Measurements from ENCODE around the gene LAMB1.
"Not testable (repeated sequence)": the region's sequence is repeated elsewhere in the genome, so short reads cannot be mapped to it uniquely, and the experiment has no call there.

The LAMB1 gene

DNA sequence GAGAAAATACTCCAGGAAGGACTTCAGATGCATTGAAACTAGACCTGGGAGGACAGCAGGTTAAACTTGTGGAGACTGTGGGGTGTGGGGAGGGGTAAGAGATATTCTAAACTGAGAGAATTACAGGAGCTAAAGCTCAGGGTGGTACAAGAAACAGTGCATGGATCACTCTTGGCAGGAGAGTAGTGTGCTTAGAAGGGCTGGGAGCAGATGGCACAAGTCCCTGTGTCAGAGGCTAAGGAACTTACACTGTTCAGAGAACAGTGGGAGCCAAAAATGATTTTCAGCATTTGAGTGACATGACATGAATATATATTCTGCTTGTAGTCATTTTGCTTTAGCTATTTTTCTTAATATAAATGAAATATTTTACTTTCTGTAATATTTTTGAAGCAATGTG is 36.0 kb upstream of the LAMB1 start:
- DNase-seq (ENCODE audit: low read depth, low spot score) = no peak
- Histone ChIP-seq H3K27ac (no peak overlapping the region), H3K4me3 (no peak overlapping the region), H3K36me3 (ENCODE audit: insufficient read depth, low read length) (no peaks in the 10 kb centered on the region), H3K9me3 (ENCODE audit: low read depth, low read length) (no peaks in the 10 kb centered on the region), H3K9ac (ENCODE audit: insufficient read length) (no peak overlapping the region)
- TF ChIP-seq EZH2 (IDR thresholded peaks at IDR 0.05) = no peak
- no peak for TF ChIP-seq POLR2AphosphoS5 (IDR thresholded peaks at IDR 0.05; ENCODE audit: borderline replicate concordance, low read depth, low read length)
- no peak for TF ChIP-seq FOXP2 (optimal IDR thresholded peaks at IDR 0.05; ENCODE audit: control extremely low read depth, extremely low read length, insufficient read depth)

- Histone ChIP-seq H3K27ac (no peak overlapping the region), H3K9me3 (ENCODE audit: low read depth, low read length) (no peaks in the 10 kb centered on the region), H3K36me3 (ENCODE audit: insufficient read depth, low read length) (no peaks in the 10 kb centered on the region), H3K4me3 (no peak overlapping the region), H3K9ac (ENCODE audit: insufficient read length) (no peak overlapping the region)
- no peak for TF ChIP-seq FOXP2 (optimal IDR thresholded peaks at IDR 0.05; ENCODE audit: control extremely low read depth, extremely low read length, insufficient read depth)
- no peak for TF ChIP-seq POLR2AphosphoS5 (IDR thresholded peaks at IDR 0.05; ENCODE audit: borderline replicate concordance, low read depth, low read length)
- no peak for TF ChIP-seq EZH2 (IDR thresholded peaks at IDR 0.05)
- no peak for DNase-seq (ENCODE audit: low read depth, low spot score)
Measured at GRCh38 chr7:108037741-108038140, 34.8 kb upstream of the LAMB1 start.

DNA sequence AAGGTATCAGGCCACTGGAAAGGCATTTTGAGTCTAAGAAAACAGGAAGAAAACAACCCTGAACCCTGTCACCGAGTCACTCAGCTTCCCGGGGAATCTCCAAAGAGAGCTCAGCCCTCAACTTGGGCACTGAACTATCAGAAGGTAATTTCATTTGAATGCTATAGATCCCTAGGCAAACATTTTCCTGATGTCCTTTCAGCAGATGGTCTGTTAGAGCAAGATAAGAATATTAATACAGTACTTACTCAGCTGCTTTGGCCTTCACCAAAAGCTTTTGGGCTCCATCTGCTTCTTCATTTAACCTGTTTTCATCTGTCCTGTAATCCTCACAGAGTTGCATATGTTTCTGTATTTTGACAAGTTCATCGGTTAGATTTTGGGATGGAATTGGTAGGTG is 34.2 kb upstream of the LAMB1 start:
- H3K9me3 ChIP-seq (ENCODE audit: low read depth, low read length) = no peaks in the 10 kb centered on the region
- no peak overlapping the region for H3K27ac ChIP-seq
- no peak overlapping the region for H3K4me3 ChIP-seq
- H3K9ac ChIP-seq (ENCODE audit: insufficient read length) = no peak overlapping the region
- no peak for DNase-seq (ENCODE audit: low read depth, low spot score)
- TF ChIP-seq EZH2 (IDR thresholded peaks at IDR 0.05) (no peak), FOXP2 (optimal IDR thresholded peaks at IDR 0.05; ENCODE audit: control extremely low read depth, extremely low read length, insufficient read depth) (no peak), POLR2AphosphoS5 (IDR thresholded peaks at IDR 0.05; ENCODE audit: borderline replicate concordance, low read depth, low read length) (no peak)
- no peaks in the 10 kb centered on the region for H3K36me3 ChIP-seq (ENCODE audit: insufficient read depth, low read length)

DNA sequence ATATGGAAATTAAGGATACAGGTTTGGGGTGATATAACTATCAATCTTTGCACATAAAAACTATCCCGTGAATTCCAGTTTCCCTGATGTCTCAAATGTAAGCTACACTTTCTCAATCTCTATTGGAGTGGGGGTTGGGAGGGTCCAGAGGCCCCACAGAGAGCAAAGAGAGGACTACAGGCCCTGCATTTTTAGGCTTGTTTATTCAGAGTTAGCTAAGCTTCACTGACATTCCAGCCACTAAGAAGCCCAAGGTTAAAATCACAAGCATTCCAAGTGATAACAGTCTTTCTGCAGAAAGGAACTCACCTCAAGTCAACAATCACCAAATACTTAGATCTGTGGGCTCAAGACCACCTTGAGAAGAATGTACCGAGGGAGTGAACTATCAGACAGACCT is 31.6 kb upstream of the LAMB1 start:
- no peak overlapping the region for H3K4me3 ChIP-seq
- TF ChIP-seq EZH2 (IDR thresholded peaks at IDR 0.05) = no peak
- H3K9me3 ChIP-seq (ENCODE audit: low read depth, low read length) = no peaks in the 10 kb centered on the region
- H3K36me3 ChIP-seq (ENCODE audit: insufficient read depth, low read length) = no peaks in the 10 kb centered on the region
- H3K27ac ChIP-seq = no peak overlapping the region
- no peak for DNase-seq (ENCODE audit: low read depth, low spot score)
- H3K9ac ChIP-seq (ENCODE audit: insufficient read length) = no peak overlapping the region

- no peak for DNase-seq (ENCODE audit: low read depth, low spot score)
- TF ChIP-seq EZH2 (IDR thresholded peaks at IDR 0.05) (no peak), FOXP2 (optimal IDR thresholded peaks at IDR 0.05; ENCODE audit: control extremely low read depth, extremely low read length, insufficient read depth) (no peak), POLR2AphosphoS5 (IDR thresholded peaks at IDR 0.05; ENCODE audit: borderline replicate concordance, low read depth, low read length) (no peak)
- Histone ChIP-seq H3K9ac (ENCODE audit: insufficient read length) (no peak overlapping the region), H3K36me3 (ENCODE audit: insufficient read depth, low read length) (no peaks in the 10 kb centered on the region), H3K9me3 (ENCODE audit: low read depth, low read length) (no peaks in the 10 kb centered on the region), H3K27ac (no peak overlapping the region), H3K4me3 (no peak overlapping the region)
Measured at GRCh38 chr7:108033776-108034497, 31.0 kb upstream of the LAMB1 start.

GRCh38 chr7:108033309-108033708 is 30.3 kb upstream of the LAMB1 start:
- H3K27ac ChIP-seq; H3K9me3 ChIP-seq (ENCODE audit: low read depth, low read length); DNase-seq (ENCODE audit: low read depth, low spot score); H3K4me3 ChIP-seq; H3K9ac ChIP-seq (ENCODE audit: insufficient read length); H3K36me3 ChIP-seq (ENCODE audit: insufficient read depth, low read length): not testable (repeated sequence)

- TF ChIP-seq FOXP2 (optimal IDR thresholded peaks at IDR 0.05; ENCODE audit: control extremely low read depth, extremely low read length, insufficient read depth) (no peak), POLR2AphosphoS5 (IDR thresholded peaks at IDR 0.05; ENCODE audit: borderline replicate concordance, low read depth, low read length) (no peak), EZH2 (IDR thresholded peaks at IDR 0.05) (no peak)
- no peak overlapping the region for H3K4me3 ChIP-seq
- no peak overlapping the region for H3K9ac ChIP-seq (ENCODE audit: insufficient read length)
- H3K36me3 ChIP-seq (ENCODE audit: insufficient read depth, low read length) = no peaks in the 10 kb centered on the region
- no peak for DNase-seq (ENCODE audit: low read depth, low spot score)
- no peak overlapping the region for H3K27ac ChIP-seq
- no peaks in the 10 kb centered on the region for H3K9me3 ChIP-seq (ENCODE audit: low read depth, low read length)
Measured at GRCh38 chr7:108030516-108030915, 27.6 kb upstream of the LAMB1 start.

DNA sequence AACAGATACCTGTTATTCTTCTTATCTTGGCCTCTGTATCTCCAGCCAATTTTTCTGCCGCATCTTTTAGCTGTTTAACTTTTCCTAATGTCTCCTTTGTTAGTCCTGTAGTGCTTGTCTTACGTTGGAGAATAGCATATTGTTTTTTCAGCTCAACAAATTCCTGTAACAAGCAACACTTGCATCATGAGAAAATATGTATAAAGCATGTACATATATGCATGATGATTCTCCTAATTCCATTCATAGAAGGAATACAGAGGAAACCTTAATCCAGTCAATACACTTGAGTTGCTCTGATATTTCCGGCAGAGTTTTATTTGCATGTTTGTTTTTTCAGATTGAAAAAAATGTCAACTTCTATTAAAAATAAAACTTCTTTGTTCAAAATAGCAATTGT is 26.1 kb upstream of the LAMB1 start:
- Histone ChIP-seq H3K36me3 (ENCODE audit: insufficient read depth, low read length) (no peaks in the 10 kb centered on the region), H3K9ac (ENCODE audit: insufficient read length) (no peak overlapping the region), H3K9me3 (ENCODE audit: low read depth, low read length) (no peaks in the 10 kb centered on the region), H3K4me3 (no peak overlapping the region), H3K27ac (no peak overlapping the region)
- TF ChIP-seq EZH2 (IDR thresholded peaks at IDR 0.05) (no peak), POLR2AphosphoS5 (IDR thresholded peaks at IDR 0.05; ENCODE audit: borderline replicate concordance, low read depth, low read length) (no peak), FOXP2 (optimal IDR thresholded peaks at IDR 0.05; ENCODE audit: control extremely low read depth, extremely low read length, insufficient read depth) (no peak)
- no peak for DNase-seq (ENCODE audit: low read depth, low spot score)

GRCh38 chr7:108028111-108028510 is 25.1 kb upstream of the LAMB1 start:
- TF ChIP-seq EZH2 (IDR thresholded peaks at IDR 0.05) (no peak), FOXP2 (optimal IDR thresholded peaks at IDR 0.05; ENCODE audit: control extremely low read depth, extremely low read length, insufficient read depth) (no peak), POLR2AphosphoS5 (IDR thresholded peaks at IDR 0.05; ENCODE audit: borderline replicate concordance, low read depth, low read length) (no peak)
- H3K4me3 ChIP-seq = no peak overlapping the region
- H3K36me3 ChIP-seq (ENCODE audit: insufficient read depth, low read length) = no peaks in the 10 kb centered on the region
- H3K9me3 ChIP-seq (ENCODE audit: low read depth, low read length) = no peaks in the 10 kb centered on the region
- no peak overlapping the region for H3K9ac ChIP-seq (ENCODE audit: insufficient read length)
- no peak overlapping the region for H3K27ac ChIP-seq
- no peak for DNase-seq (ENCODE audit: low read depth, low spot score)

Data from SK-N-MC (cell line).